Neural crest cell (in vitro differentiated cells): Measurements from ENCODE around the gene SLC15A1. TPM values are rescaled to one million over a fixed set of nuclear protein-coding genes. Genes with fewer than 3 reads are reported as not detected.

Experiments used
- DNase-seq: peaks from one replicate; pipeline ENCODE4 v3.0.0; 2021; ENCODE audit warnings: low read depth, mixed read lengths, low spot score
- H3K27ac Mint-ChIP-seq: one replicate; pipeline ENCODE4 v1.8.0; 2021; ENCODE audit warnings: mild to moderate bottlenecking, mixed read lengths; ENCODE audit not compliant: unreplicated experiment
- H3K27me3 Mint-ChIP-seq: 2 replicates; pipeline ENCODE4 v1.8.0; 2021; ENCODE audit warnings: low read depth, mild to moderate bottlenecking, mixed read lengths
- H3K36me3 Mint-ChIP-seq: 2 replicates; pipeline ENCODE4 v1.8.0; 2021; ENCODE audit warnings: low read depth, mild to moderate bottlenecking, mixed read lengths
- H3K4me1 Mint-ChIP-seq: 2 replicates; pipeline ENCODE4 v1.8.0; 2021; ENCODE audit warnings: mixed read lengths
- H3K4me3 Mint-ChIP-seq: one replicate; pipeline ENCODE4 v1.8.0; 2021; ENCODE audit warnings: mild to moderate bottlenecking, mixed read lengths
- H3K9me3 Mint-ChIP-seq: 2 replicates; pipeline ENCODE4 v1.8.0; 2021; ENCODE audit warnings: mixed read lengths
- CTCF ChIP-seq: fragments of 200-600 bp; sonication (generic); conservative IDR thresholded peaks from 2 replicates; pipeline ENCODE4 v1.5.0; 2021; ENCODE audit warnings: antibody characterized with exemption, mild to moderate bottlenecking
- total RNA-seq: library from RNA; stranded (reverse); gene quantifications from 2 replicates; pipeline ENCODE4 v1.2.1, GENCODE V29; 2021

The SLC15A1 gene
- total RNA-seq, 1 donor from 2014 or later, result not detected

- TF ChIP-seq CTCF, result no peak
- Mint-ChIP-seq H3K36me3 (no peaks in the 10 kb centered on the region), H3K4me1 (no peaks in the 10 kb centered on the region), H3K27ac (no peak overlapping the region), H3K27me3 (peaks cover 3% of the 10 kb centered on the region), H3K4me3 (no peak overlapping the region), H3K9me3 (no peaks in the 10 kb centered on the region)
- no peak for DNase-seq
These were observed 99.6 kb downstream of the SLC15A1 start for GRCh38 chr13:98652721-98653462.

- Mint-ChIP-seq H3K4me3 (no peak overlapping the region), H3K4me1 (no peaks in the 10 kb centered on the region), H3K36me3 (no peaks in the 10 kb centered on the region), H3K27ac (no peak overlapping the region), H3K27me3 (peaks cover 3% of the 10 kb centered on the region), H3K9me3 (no peaks in the 10 kb centered on the region)
- no peak for TF ChIP-seq CTCF
- no peak for DNase-seq
These were observed 100.2 kb downstream of the SLC15A1 start for GRCh38 chr13:98652276-98652675.

- Mint-ChIP-seq H3K4me3 (no peak overlapping the region), H3K36me3 (no peaks in the 10 kb centered on the region), H3K9me3 (no peaks in the 10 kb centered on the region), H3K27me3 (peaks cover 3% of the 10 kb centered on the region), H3K27ac (no peak overlapping the region), H3K4me1 (no peaks in the 10 kb centered on the region)
- no peak for TF ChIP-seq CTCF
- no peak for DNase-seq
These were observed 100.7 kb downstream of the SLC15A1 start for GRCh38 chr13:98651744-98652143.

- no peak overlapping the region for H3K27ac Mint-ChIP-seq
- no peaks in the 10 kb centered on the region for H3K4me1 Mint-ChIP-seq
- H3K4me3 Mint-ChIP-seq, result no peak overlapping the region
- H3K27me3 Mint-ChIP-seq, result peaks cover 3% of the 10 kb centered on the region
- no peaks in the 10 kb centered on the region for H3K9me3 Mint-ChIP-seq
- H3K36me3 Mint-ChIP-seq, result no peaks in the 10 kb centered on the region
- no peak for DNase-seq
- no peak for TF ChIP-seq CTCF
These were observed 101.9 kb downstream of the SLC15A1 start for GRCh38 chr13:98650396-98651107.

GRCh38 chr13:98649861-98650260 lies 102.6 kb downstream of the SLC15A1 start:
- no peaks in the 10 kb centered on the region for H3K36me3 Mint-ChIP-seq
- no peak for TF ChIP-seq CTCF
- no peak overlapping the region for H3K4me3 Mint-ChIP-seq
- H3K27ac Mint-ChIP-seq, result no peak overlapping the region
- no peak for DNase-seq
- no peaks in the 10 kb centered on the region for H3K9me3 Mint-ChIP-seq
- no peaks in the 10 kb centered on the region for H3K4me1 Mint-ChIP-seq
- peaks cover 3% of the 10 kb centered on the region for H3K27me3 Mint-ChIP-seq
